HepG2 (cell line): ENCODE data around the gene RXFP2. TPM values are rescaled to one million over a fixed set of nuclear protein-coding genes. Genes with fewer than 3 reads are reported as not detected.

Source experiments
- ATAC-seq: fragments of 200-7000 bp; cut with Tn5 transposase; 3 replicates; pipeline ENCODE4 v1.9.1; 2020; ENCODE audit warnings: mild to moderate bottlenecking, moderate library complexity
- BruUV-seq: library from RNA; stranded (reverse); fragments of 400-500 nt; replicated peaks from 2 replicates; lab custom pipeline; 2021; lab: Mats Ljungman, UMichigan
- CTCF ChIA-PET: fragments of 300-600 bp; formaldehyde crosslinking; extraction: SDS; loops from one replicate; lab custom pipeline; 2021; ENCODE audit warnings: low total read pairs, inconsistent platforms, low intra/inter-chr PET ratio; lab: Yijun Ruan, JAX
- POLR2A ChIA-PET: fragments of 350-600 bp; sonication (Branson Sonifier 250); formaldehyde crosslinking; loops from one replicate; lab custom pipeline; 2020; ENCODE audit warnings: antibody characterized with exemption, inconsistent platforms; lab: Yijun Ruan, JAX
- DNase-seq: peaks from one replicate; pipeline ENCODE4 v3.0.0-alpha.2; 2015; ENCODE audit warnings: low spot score
- FAIRE-seq: peaks from 3 replicates; lab custom pipeline; 2011; peaks lifted over from hg19 to GRCh38; lab: Jason Lieb, UNC
- H2AFZ ChIP-seq: one replicate; pipeline ENCODE4 v1.6.1; 2011; ENCODE audit warnings: low read length, inconsistent platforms
- H3K27ac ChIP-seq: fragments of 300-600 bp; 3 replicates; pipeline ENCODE4 v1.8.0; 2011; ENCODE audit warnings: mixed run types, mild to moderate bottlenecking, mixed read lengths, low read length, inconsistent platforms; ENCODE audit not compliant: insufficient read depth; ENCODE audit errors: extremely low read length
- H3K27me3 ChIP-seq, 2 experiments: fragments of 200-600 bp in 1 of 2; 2 replicates in 1 of 2; 3 replicates in 1 of 2; pipeline versions ENCODE4 v1.6.0 to v1.8.0; 2011; ENCODE audit warnings: low read length in 2 of 2, mild to moderate bottlenecking in 2 of 2, moderate library complexity in 2 of 2, inconsistent platforms in 1 of 2; ENCODE audit not compliant: insufficient read depth in 2 of 2, control insufficient read depth in 1 of 2
- H3K36me3 ChIP-seq, 2 experiments: fragments of 200-600 bp in 1 of 2; replicated peaks in 1 of 2; 2 replicates in 1 of 2; 3 replicates in 1 of 2; pipeline versions ENCODE4 v1.5.1 to v1.8.0; 2011; ENCODE audit warnings: low read length in 2 of 2, inconsistent platforms in 1 of 2; ENCODE audit not compliant: insufficient read depth in 2 of 2, control insufficient read depth in 1 of 2
- H3K4me1 ChIP-seq: 2 replicates; pipeline ENCODE4 v1.5.1; 2012; ENCODE audit warnings: low read length, inconsistent platforms; ENCODE audit not compliant: insufficient read depth
- H3K4me2 ChIP-seq: 2 replicates; pipeline ENCODE4 v1.6.0; 2011; ENCODE audit warnings: low read depth, low read length, inconsistent platforms
- H3K4me3 ChIP-seq, 3 experiments: fragments of 200-600 bp in 1 of 3; sonication (generic), shearing (Covaris generic) in 1 of 3; replicated peaks in 1 of 3; 2 replicates each; pipeline ENCODE4 v1.5.1; 2011 to 2016; ENCODE audit warnings: low read length in 3 of 3, inconsistent platforms in 2 of 3, low read depth in 2 of 3, mild to moderate bottlenecking in 2 of 3, control low read depth in 1 of 3, mixed read lengths in 1 of 3; ENCODE audit not compliant: insufficient read depth in 1 of 3
- H3K79me2 ChIP-seq: one replicate; pipeline ENCODE4 v1.6.1; 2011; ENCODE audit warnings: low read length, inconsistent platforms; ENCODE audit not compliant: insufficient read depth
- H3K9ac ChIP-seq: 2 replicates; pipeline ENCODE4 v1.6.0; 2011; ENCODE audit warnings: mild to moderate bottlenecking, low read depth, low read length, inconsistent platforms; ENCODE audit not compliant: insufficient read depth
- H3K9me3 ChIP-seq: 2 replicates; pipeline ENCODE4 v1.5.1; 2012; ENCODE audit warnings: mild to moderate bottlenecking, low read length
- H4K20me1 ChIP-seq: 2 replicates; pipeline ENCODE4 v1.6.0; 2011; ENCODE audit warnings: inconsistent platforms, mild to moderate bottlenecking, low read length, moderate library complexity; ENCODE audit not compliant: insufficient read depth
- ARNT ChIP-seq: fragments of 450-650 bp; IDR thresholded peaks from 2 replicates; pipeline ENCODE4 v1.6.1; 2017
- ASH2L ChIP-seq: fragments of 300-600, 200-600 bp; sonication (generic); IDR thresholded peaks from 2 replicates; pipeline ENCODE4 v1.7.0; 2017; ENCODE audit warnings: low read depth, mild to moderate bottlenecking, moderate library complexity, mixed read lengths, low read length; ENCODE audit not compliant: insufficient read length
- CENPT ChIP-seq: sonication (generic); formaldehyde crosslinking; IDR thresholded peaks from 2 replicates; pipeline ENCODE4 v1.8.0; 2022; ENCODE audit warnings: low read depth, mild to moderate bottlenecking, moderate library complexity, missing genetic modification reagents
- ELF3 ChIP-seq: IDR thresholded peaks from 2 replicates; pipeline ENCODE4 v1.6.1; 2016; ENCODE audit warnings: missing genetic modification reagents, missing compliant biosample characterization
- FOSL2 ChIP-seq: sonication (generic); formaldehyde crosslinking; IDR thresholded peaks from 2 replicates; pipeline ENCODE4 v1.4.0; 2020; ENCODE audit warnings: missing genetic modification reagents
- GLI4 ChIP-seq: sonication (generic); formaldehyde crosslinking; IDR thresholded peaks from 2 replicates; pipeline ENCODE4 v1.5.1; 2020; ENCODE audit warnings: missing genetic modification reagents, mild to moderate bottlenecking, moderate library complexity, borderline replicate concordance
- IRF1 ChIP-seq: sonication (generic); formaldehyde crosslinking; IDR thresholded peaks from 2 replicates; pipeline ENCODE4 v1.4.0; 2020; ENCODE audit warnings: low read depth, mild to moderate bottlenecking, missing genetic modification reagents
- IRX3 ChIP-seq: sonication (generic); formaldehyde crosslinking; IDR thresholded peaks from 2 replicates; pipeline ENCODE4 v1.8.1; 2023; ENCODE audit warnings: mild to moderate bottlenecking, low read depth, missing genetic modification reagents, borderline replicate concordance
- MLLT10 ChIP-seq: sonication (generic); formaldehyde crosslinking; IDR thresholded peaks from 2 replicates; pipeline ENCODE4 v1.4.0; 2020; ENCODE audit warnings: missing genetic modification reagents
- PAWR ChIP-seq: sonication (generic); formaldehyde crosslinking; IDR thresholded peaks from 2 replicates; pipeline ENCODE4 v1.4.0; 2020; ENCODE audit warnings: missing genetic modification reagents, mild to moderate bottlenecking, borderline replicate concordance
- SNAI1 ChIP-seq: sonication (generic); formaldehyde crosslinking; IDR thresholded peaks from 2 replicates; pipeline ENCODE4 v1.5.0; 2020; ENCODE audit warnings: mild to moderate bottlenecking, missing genetic modification reagents, borderline replicate concordance
- SRSF1 ChIP-seq: fragments of 200-400 bp; formaldehyde crosslinking; optimal IDR thresholded peaks from 2 replicates; pipeline ENCODE3; 2017; ENCODE audit warnings: mild to moderate bottlenecking, low read depth, low read length, moderate library complexity
- TARDBP ChIP-seq: sonication (generic); formaldehyde crosslinking; IDR thresholded peaks from 2 replicates; pipeline ENCODE4 v1.8.0; 2022; ENCODE audit warnings: mild to moderate bottlenecking, missing genetic modification reagents
- TEAD2 ChIP-seq: sonication (generic); formaldehyde crosslinking; IDR thresholded peaks from 2 replicates; pipeline ENCODE4 v1.9.0; 2021; ENCODE audit warnings: missing genetic modification reagents
- ZNF30 ChIP-seq: sonication (generic); formaldehyde crosslinking; IDR thresholded peaks from 2 replicates; pipeline ENCODE4 v1.5.0; 2020; ENCODE audit warnings: mild to moderate bottlenecking, missing genetic modification reagents
- ZNF660 ChIP-seq: sonication (generic); formaldehyde crosslinking; IDR thresholded peaks from 2 replicates; pipeline ENCODE4 v1.5.1; 2020; ENCODE audit warnings: mild to moderate bottlenecking, low read depth, missing genetic modification reagents, borderline replicate concordance
- WGBS: methylation state at CpG from one replicate; pipeline ENCODE4 v1.1.6; 2017; ENCODE audit warnings: low lambda C conversion rate; 5-methylcytosine and 5-hydroxymethylcytosine counted together
- in situ Hi-C: cut with HindIII; loops from 2 replicates; pipeline ENCODE4 v1.10.0; 2017; ENCODE audit warnings: low pct_unique_long_range_greater_than_20kb; ENCODE audit not compliant: extremely low pct_ligation_motif_present
- intact Hi-C: fragments of 100-400 bp; cut with micrococcal nuclease; formaldehyde crosslinking; loops from one replicate; pipeline ENCODE4 v1.10.0; 2022; ENCODE audit not compliant: unreplicated experiment
- polyA plus RNA-seq, 8 experiments: library from polyadenylated mRNA; depleted of rRNA in 3 of 8; stranded (reverse) in 7 of 8; unstranded in 1 of 8; fragments of >200 nt; fragmentation: Illumina TruSeq in 4 of 8; extraction: Trizol in 4 of 8; gene quantifications; 2 replicates each; pipeline versions ENCODE4 v1.2.1 to v1.2.3, GENCODE V29; 2011 to 2016; ENCODE audit warnings: low read depth in 4 of 8, missing spikeins in 1 of 8, mixed read lengths in 1 of 8; ENCODE audit not compliant: insufficient read depth in 1 of 8
- total RNA-seq, 5 experiments: library from RNA; depleted of rRNA; stranded (reverse); fragments of >200 nt; fragmentation: Illumina TruSeq; extraction: Trizol; gene quantifications; 2 replicates each; pipeline ENCODE4 v1.2.3, GENCODE V29; 2016; ENCODE audit warnings: low read depth in 1 of 5
- TF ChIP-seq, protein P1 (sequence below): conservative IDR thresholded peaks from 2 replicates; pipeline ENCODE4 v1.6.1; 2018; ENCODE audit warnings: missing genetic modification reagents
- TF ChIP-seq, protein P2 (sequence below): sonication (generic); formaldehyde crosslinking; conservative IDR thresholded peaks from 2 replicates; pipeline ENCODE4 v1.8.0; 2022; ENCODE audit warnings: low read depth, missing genetic modification reagents

The RXFP2 gene
- total and polyA plus RNA-seq, 2 of the 13 experiments (the other 11 are each of a cell fraction or from before 2014, with no cell fraction given), result not detected

DNA sequence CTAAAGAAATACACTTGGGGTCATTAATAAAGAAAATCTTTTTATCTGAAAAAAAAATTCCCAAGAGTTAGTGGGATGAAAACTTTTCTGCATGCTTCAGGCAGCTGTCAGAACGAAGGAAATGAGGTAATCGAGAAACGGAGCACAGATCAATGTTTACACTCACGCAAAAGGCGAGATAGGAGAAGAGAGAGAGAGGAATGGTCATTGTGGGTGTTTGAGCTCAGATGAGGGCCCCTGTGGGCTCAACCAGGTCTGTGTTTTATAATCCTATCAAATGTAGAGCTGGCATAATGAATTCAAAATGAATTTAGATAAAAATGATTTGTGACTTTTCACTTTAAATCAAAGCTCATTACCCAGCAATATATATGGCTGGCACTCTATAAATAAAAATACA, 6.3 kb upstream of the RXFP2 start:
- CTCF ChIA-PET, result no interaction called here
- POLR2A ChIA-PET, result no interaction called here
- no peak overlapping the region for H3K9ac ChIP-seq
- no peaks in the 10 kb centered on the region for H3K4me1 ChIP-seq
- no peaks in the 10 kb centered on the region for H3K36me3 ChIP-seq
- no peak for FAIRE-seq
- H3K79me2 ChIP-seq, result no peaks in the 10 kb centered on the region
- H3K4me2 ChIP-seq, result no peak overlapping the region
- H3K27ac ChIP-seq, result no peak overlapping the region
- H3K9me3 ChIP-seq, result no peaks in the 10 kb centered on the region
- H4K20me1 ChIP-seq, result no peaks in the 10 kb centered on the region
- H3K4me3 ChIP-seq, result no peak overlapping the region
- no TSS peak for BruUV-seq
- intact Hi-C loops (no loop called here), in situ Hi-C loops (loop anchor here (25.0 kb wide), 1 partner anchor 496 kb away; no protein-coding TSS in a partner anchor)
- no peaks in the 10 kb centered on the region for H3K27me3 ChIP-seq
- TF ChIP-seq TARDBP (no peak), ZNF660 (no peak), SNAI1 (no peak), SRSF1 (no peak), MLLT10 (CRISPR knock-in tag) (no peak), GLI4 (CRISPR knock-in tag) (no peak), IRF1 (CRISPR knock-in tag) (no peak), PAWR (no peak), ASH2L (no peak), FOSL2 (no peak), ELF3 (CRISPR knock-in tag) (no peak), IRX3 (no peak), ARNT (no peak), TEAD2 (CRISPR knock-in tag) (no peak), ZNF30 (CRISPR knock-in tag) (no peak), CENPT (CRISPR knock-in tag) (no peak)
- TF ChIP-seq, protein P1, sequence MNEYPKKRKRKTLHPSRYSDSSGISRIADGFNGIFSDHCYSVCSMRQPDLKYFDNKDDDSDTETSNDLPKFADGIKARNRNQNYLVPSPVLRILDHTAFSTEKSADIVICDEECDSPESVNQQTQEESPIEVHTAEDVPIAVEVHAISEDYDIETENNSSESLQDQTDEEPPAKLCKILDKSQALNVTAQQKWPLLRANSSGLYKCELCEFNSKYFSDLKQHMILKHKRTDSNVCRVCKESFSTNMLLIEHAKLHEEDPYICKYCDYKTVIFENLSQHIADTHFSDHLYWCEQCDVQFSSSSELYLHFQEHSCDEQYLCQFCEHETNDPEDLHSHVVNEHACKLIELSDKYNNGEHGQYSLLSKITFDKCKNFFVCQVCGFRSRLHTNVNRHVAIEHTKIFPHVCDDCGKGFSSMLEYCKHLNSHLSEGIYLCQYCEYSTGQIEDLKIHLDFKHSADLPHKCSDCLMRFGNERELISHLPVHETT (CRISPR knock-in tag), result no peak
- TF ChIP-seq, protein P2, sequence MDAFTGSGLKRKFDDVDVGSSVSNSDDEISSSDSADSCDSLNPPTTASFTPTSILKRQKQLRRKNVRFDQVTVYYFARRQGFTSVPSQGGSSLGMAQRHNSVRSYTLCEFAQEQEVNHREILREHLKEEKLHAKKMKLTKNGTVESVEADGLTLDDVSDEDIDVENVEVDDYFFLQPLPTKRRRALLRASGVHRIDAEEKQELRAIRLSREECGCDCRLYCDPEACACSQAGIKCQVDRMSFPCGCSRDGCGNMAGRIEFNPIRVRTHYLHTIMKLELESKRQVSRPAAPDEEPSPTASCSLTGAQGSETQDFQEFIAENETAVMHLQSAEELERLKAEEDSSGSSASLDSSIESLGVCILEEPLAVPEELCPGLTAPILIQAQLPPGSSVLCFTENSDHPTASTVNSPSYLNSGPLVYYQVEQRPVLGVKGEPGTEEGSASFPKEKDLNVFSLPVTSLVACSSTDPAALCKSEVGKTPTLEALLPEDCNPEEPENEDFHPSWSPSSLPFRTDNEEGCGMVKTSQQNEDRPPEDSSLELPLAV, result no peak
- 1% methylated on average over 5 of the region's 5 CpGs for WGBS
- H2AFZ ChIP-seq, result no peak overlapping the region
- no peak for ATAC-seq
- DNase-seq, result no peak
